GM21786 (cell line): Measurements from ENCODE around the gene SPATC1L.

Source experiments
- ATAC-seq: cut with Tn5 transposase; IDR thresholded peaks from one replicate; pipeline ENCODE4 v1.9.1; 2021; ENCODE audit not compliant: unreplicated experiment

SPATC1L gene

GRCh38 chr21:46165098-46165497 lies 19.2 kb downstream of the SPATC1L start:
- no peak for ATAC-seq

GRCh38 chr21:46163380-46163779 lies 20.9 kb downstream of the SPATC1L start:
- no peak for ATAC-seq

GRCh38 chr21:46161633-46162592 lies 22.3 kb downstream of the SPATC1L start:
- no peak for ATAC-seq

GRCh38 chr21:46160907-46161632 lies 23.2 kb downstream of the SPATC1L start:
- ATAC-seq: no peak

- no peak for ATAC-seq
These were observed 23.7 kb downstream of the SPATC1L start for GRCh38 chr21:46160657-46160906.

- ATAC-seq: no peak
These were observed 24.2 kb downstream of the SPATC1L start for GRCh38 chr21:46159841-46160656.

GRCh38 chr21:46159390-46159789 lies 24.9 kb downstream of the SPATC1L start:
- ATAC-seq: no peak

GRCh38 chr21:46158666-46159300 lies 25.5 kb downstream of the SPATC1L start:
- ATAC-seq: no peak

GRCh38 chr21:46157987-46158451 lies 26.2 kb downstream of the SPATC1L start:
- no peak for ATAC-seq

GRCh38 chr21:46157396-46157986 lies 26.8 kb downstream of the SPATC1L start:
- ATAC-seq: no peak

GRCh38 chr21:46156678-46157077 lies 27.6 kb downstream of the SPATC1L start:
- ATAC-seq: no peak

- ATAC-seq: no peak
These were observed 27.9 kb downstream of the SPATC1L start for GRCh38 chr21:46156378-46156645.

- ATAC-seq: no peak
These were observed 28.5 kb downstream of the SPATC1L start, which contains the start of gene FTCD for GRCh38 chr21:46155514-46156377. Gene FTCD (minus strand): TSS chr21:46155579. CDS start chr21:46155523, 56 bp downstream.

- ATAC-seq: no peak
These were observed 29.2 kb downstream of the SPATC1L start for GRCh38 chr21:46154955-46155513.

GRCh38 chr21:46154155-46154954 lies 29.9 kb downstream of the SPATC1L start:
- no peak for ATAC-seq

GRCh38 chr21:46153247-46154154 lies 30.8 kb downstream of the SPATC1L start:
- ATAC-seq: no peak

GRCh38 chr21:46152927-46153246 lies 31.4 kb downstream of the SPATC1L start:
- ATAC-seq: no peak
